SK-MEL-5 (cell line): ENCODE data around the gene UBE2E2. TPM values are rescaled to one million over a fixed set of nuclear protein-coding genes. Genes with fewer than 3 reads are reported as not detected.
"Not testable (repeated sequence)": the region's sequence is repeated elsewhere in the genome, so short reads cannot be mapped to it uniquely, and the experiment has no call there.

Experiments used
- DNase-seq: peaks from one replicate; pipeline ENCODE4 v3.0.0-alpha.2; 2016; ENCODE audit warnings: low read depth, low spot score
- in situ Hi-C: cut with HindIII; loops from 2 replicates; pipeline ENCODE4 v1.10.0; 2016; ENCODE audit warnings: low sequenced_read_pairs, high pct_unique_total_duplicates, low pct_unique_long_range_greater_than_20kb
- total RNA-seq: library from RNA; depleted of rRNA; stranded (reverse); fragments of >200 nt; shearing (Covaris generic); gene quantifications from 2 replicates; pipeline ENCODE4 v1.2.3, GENCODE V29; 2014

Gene UBE2E2
- total RNA-seq, 1 experiment from 2014 or later: 33.3 TPM

- in situ Hi-C loops: no loop called here
- no peak for DNase-seq
These were observed 388.2 kb downstream of the UBE2E2 start for GRCh38 chr3:23591374-23591773.

GRCh38 chr3:23592961-23593931 lies 390.1 kb downstream of the UBE2E2 start:
- in situ Hi-C loops: no loop called here
- no peak for DNase-seq

- in situ Hi-C loops: no loop called here
- DNase-seq: no peak
These were observed 390.9 kb downstream of the UBE2E2 start for GRCh38 chr3:23594066-23594465.

GRCh38 chr3:23594894-23595670 lies 392.0 kb downstream of the UBE2E2 start:
- no peak for DNase-seq
- in situ Hi-C loops: no loop called here

GRCh38 chr3:23595851-23596250 lies 392.7 kb downstream of the UBE2E2 start:
- no peak for DNase-seq
- in situ Hi-C loops: no loop called here

GRCh38 chr3:23600167-23600871 lies 397.2 kb downstream of the UBE2E2 start:
- DNase-seq: no peak

GRCh38 chr3:23601091-23601822 lies 398.1 kb downstream of the UBE2E2 start:
- no peak for DNase-seq
- in situ Hi-C loops: no loop called here

More at GRCh38 chr3:23600167-23600871, 397.2 kb downstream of the UBE2E2 start:
- in situ Hi-C loops: no loop called here

- in situ Hi-C loops: no loop called here
- DNase-seq: no peak
These were observed 399.8 kb downstream of the UBE2E2 start for GRCh38 chr3:23602971-23603370.

GRCh38 chr3:23607184-23607847 lies 404.2 kb downstream of the UBE2E2 start:
- no peak for DNase-seq
- in situ Hi-C loops: no loop called here

- no peak for DNase-seq
- in situ Hi-C loops: no loop called here
These were observed 405.5 kb downstream of the UBE2E2 start for GRCh38 chr3:23608650-23609049.

GRCh38 chr3:23611737-23612295 lies 408.7 kb downstream of the UBE2E2 start:
- in situ Hi-C loops: no loop called here
- DNase-seq: no peak

- no peak for DNase-seq
- in situ Hi-C loops: no loop called here
These were observed 409.3 kb downstream of the UBE2E2 start for GRCh38 chr3:23612296-23612891.

- in situ Hi-C loops: no loop called here
- no peak for DNase-seq
These were observed 411.9 kb downstream of the UBE2E2 start for GRCh38 chr3:23615068-23615467.

GRCh38 chr3:23618475-23618874 lies 415.3 kb downstream of the UBE2E2 start:
- DNase-seq, in situ Hi-C loops: not testable (repeated sequence)

GRCh38 chr3:23619705-23620637 lies 416.8 kb downstream of the UBE2E2 start:
- DNase-seq: no peak
- in situ Hi-C loops: no loop called here
